Stimulated activated CD8-positive, alpha-beta memory T cell treated with anti-CD3 and anti-CD28 coated beads, Interleukin-2, amount 100 ng/mL, for 1 hour (primary cell): ENCODE results near the gene DDX43.
"Not testable (repeated sequence)": the region's sequence is repeated elsewhere in the genome, so short reads cannot be mapped to it uniquely, and the experiment has no call there.

Experiments
- DNase-seq, 2 donors: peaks; one replicate each; pipeline ENCODE4 v3.0.0-alpha.2; 2020; ENCODE audit warnings: low read depth in 2 of 2

DDX43 gene

DNA sequence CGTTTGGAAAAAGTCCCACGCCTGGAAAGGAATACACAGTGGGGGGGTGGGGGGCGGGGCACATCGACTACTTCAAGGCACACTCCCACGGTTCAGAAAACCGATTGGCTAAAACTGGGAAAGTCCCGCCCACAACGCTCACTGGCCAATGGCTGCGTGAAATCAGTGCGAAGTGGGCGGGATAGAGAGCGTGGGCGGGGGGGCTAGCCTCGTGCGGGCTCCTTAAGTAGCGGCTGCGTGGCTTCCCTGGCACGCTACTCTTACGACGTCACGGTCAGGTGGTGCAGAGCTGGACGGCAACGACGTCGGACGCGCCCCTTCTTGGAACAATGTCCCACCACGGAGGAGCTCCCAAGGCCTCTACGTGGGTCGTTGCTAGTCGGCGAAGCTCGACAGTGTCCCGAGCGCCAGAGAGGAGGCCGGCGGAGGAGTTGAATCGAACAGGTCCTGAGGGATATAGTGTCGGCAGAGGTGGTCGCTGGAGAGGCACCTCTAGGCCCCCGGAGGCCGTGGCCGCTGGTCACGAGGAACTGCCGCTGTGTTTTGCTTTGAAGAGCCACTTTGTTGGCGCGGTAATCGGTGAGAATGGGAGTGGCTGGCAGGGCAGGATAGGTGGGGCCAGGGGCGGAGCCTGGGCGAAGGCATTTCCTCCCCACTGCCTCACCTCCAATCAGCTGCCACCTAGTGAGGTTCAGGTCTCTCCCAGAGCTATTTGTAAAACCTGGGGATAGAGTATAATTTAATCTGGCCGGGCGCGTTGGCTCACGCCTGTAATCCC is at the start of gene DDX43:
Gene DDX43, plus strand, starts transcription at position 252 of the 778 bp plus-strand sequence. Its CDS starts 78 bp downstream, at position 330.
- peak in 1 of 2 donors; percentile 30 for DNase-seq

DNA sequence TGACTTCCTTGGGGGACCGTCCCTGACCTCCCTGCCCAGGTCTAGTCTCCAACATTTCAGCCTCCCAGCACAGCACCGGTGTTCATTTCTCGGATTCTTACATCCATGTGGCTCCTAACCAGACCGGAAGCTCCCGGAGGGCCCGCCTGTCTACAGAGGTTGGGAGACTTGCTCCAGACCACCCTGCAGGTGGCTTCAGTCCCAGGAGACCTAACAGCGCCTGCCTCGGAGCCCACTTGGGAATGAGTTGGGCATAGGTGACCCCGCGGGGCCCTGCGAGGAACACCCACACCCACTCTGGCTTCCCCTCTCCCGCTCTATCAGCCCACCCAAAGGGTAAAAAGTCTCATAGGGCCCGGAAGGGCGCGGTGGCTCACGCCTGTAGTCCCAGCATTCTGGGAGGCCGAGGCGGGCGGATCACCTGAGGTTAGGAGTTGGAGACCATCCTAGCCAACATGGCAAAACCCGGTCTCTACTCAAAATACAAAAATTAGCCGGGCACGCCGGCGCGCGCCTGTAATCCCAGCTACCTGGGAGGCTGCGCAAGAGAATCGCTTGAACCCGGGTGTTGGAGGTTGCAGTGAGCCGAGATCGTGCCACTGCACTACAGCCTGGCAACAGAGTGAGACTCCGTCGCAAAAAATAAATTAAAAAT is 46.0 kb upstream of the DDX43 start:
- DNase-seq, result no peak

- DNase-seq, result no peak
These were observed 45.3 kb upstream of the DDX43 start for GRCh38 chr6:73349311-73349710.

- DNase-seq, result no peak
These were observed 40.7 kb upstream of the DDX43 start, which contains the start of gene DPPA5 for GRCh38 chr6:73353636-73354593. TSS of gene DPPA5 (minus strand) at chr6:73354276. CDS start at chr6:73354225, 51 bp downstream.

- no peak for DNase-seq
These were observed 32.3 kb upstream of the DDX43 start, which contains the start of gene KHDC3L for GRCh38 chr6:73362358-73362757. TSS of gene KHDC3L (plus strand) at chr6:73362658. CDS start at chr6:73362730, 72 bp downstream.

- no peak for DNase-seq
These were observed 31.6 kb upstream of the DDX43 start for GRCh38 chr6:73362869-73363536.

GRCh38 chr6:73363537-73363875 is 31.1 kb upstream of the DDX43 start:
- DNase-seq, result no peak

- no peak for DNase-seq
These were observed 30.5 kb upstream of the DDX43 start for GRCh38 chr6:73364121-73364520.

- no peak for DNase-seq
These were observed 30.1 kb upstream of the DDX43 start for GRCh38 chr6:73364549-73364948.

- DNase-seq, result no peak
These were observed 26.8 kb upstream of the DDX43 start for GRCh38 chr6:73367761-73368355.

DNA sequence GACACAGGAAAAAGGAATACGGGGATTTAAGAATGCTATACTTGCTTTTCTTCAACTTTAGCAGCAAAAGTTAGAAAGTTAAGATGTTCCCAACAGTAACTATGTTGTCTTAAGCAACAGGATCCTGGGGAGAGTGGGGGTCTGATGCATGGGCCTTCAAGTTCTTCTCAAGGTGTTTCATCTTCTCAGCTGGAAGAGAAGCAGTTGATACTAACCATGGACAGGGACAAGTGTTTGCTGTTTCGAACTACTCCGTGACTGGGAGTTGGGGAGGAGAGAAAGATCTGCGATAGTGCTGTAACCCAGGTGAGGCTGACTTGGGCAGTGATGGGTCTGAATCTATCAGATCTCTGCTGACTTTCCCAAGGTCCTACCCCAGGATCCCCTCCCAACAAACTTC is 26.0 kb upstream of the DDX43 start:
- no peak for DNase-seq

GRCh38 chr6:73369157-73369556 is 25.5 kb upstream of the DDX43 start:
- DNase-seq, result no peak

GRCh38 chr6:73369563-73369962 is 25.1 kb upstream of the DDX43 start, which contains the start of gene OOEP:
TSS of gene OOEP (minus strand) at chr6:73369897. CDS start at chr6:73369792, 105 bp downstream.
- no peak for DNase-seq

DNA sequence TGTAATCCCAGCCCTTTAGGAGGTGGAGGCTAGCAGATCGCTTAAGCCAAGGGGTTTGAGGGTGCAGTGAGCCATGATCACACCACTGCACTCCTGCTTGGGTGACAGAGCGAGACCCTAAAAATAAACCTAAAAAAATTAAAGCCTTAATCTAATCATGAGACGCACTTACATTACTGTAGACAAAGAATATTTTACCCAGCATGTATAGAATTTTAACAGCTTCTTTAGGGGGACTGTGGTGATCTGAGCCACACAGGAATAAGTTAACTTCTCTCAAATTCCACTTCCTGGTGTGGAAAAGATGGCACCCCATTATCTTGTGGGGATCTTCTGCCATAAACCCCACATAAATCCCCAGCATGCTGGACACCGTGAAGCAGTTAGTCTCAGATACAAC is 22.6 kb upstream of the DDX43 start:
- no peak for DNase-seq

DNA sequence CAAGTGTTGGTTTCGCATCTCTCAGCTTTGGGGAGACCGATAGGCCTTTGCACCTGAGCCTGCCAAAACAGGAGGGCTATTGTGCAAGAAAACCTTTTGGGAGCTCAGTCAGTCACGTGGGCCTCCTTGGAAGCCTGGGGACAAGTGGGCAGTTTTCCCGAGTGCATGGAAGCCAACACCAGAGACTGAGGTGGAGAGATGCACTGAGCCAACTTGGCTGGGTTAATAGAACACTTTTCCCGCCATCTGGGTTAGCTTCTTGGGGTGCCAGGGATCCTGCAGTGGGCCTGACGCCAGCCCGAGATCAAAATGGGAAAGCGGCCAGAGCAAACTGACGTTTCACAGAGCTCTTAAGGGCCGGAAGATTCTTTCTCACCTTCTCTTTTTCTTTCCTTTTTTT is 22.1 kb upstream of the DDX43 start:
- no peak for DNase-seq

DNA sequence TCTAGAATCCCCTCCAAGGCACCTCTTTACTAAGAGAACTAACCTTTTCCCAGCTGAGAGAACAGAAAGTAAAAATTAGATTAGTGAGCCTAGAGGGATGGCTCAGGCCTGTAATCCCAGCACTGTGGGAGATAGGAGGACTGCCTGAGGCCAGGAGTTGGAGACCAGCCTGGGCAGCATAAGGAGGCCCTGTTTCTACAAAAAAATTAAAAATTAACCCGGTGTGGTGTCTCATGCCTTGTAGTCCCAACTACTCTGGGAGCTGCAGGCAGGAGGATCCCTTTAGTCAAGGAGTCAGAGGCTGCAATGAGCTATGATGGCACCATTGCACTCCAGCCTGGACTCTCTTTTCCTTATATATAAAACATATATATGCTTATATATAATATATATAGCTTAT is 19.4 kb upstream of the DDX43 start:
- no peak for DNase-seq

GRCh38 chr6:73377225-73377624 is 17.4 kb upstream of the DDX43 start:
- DNase-seq, result no peak

DNA sequence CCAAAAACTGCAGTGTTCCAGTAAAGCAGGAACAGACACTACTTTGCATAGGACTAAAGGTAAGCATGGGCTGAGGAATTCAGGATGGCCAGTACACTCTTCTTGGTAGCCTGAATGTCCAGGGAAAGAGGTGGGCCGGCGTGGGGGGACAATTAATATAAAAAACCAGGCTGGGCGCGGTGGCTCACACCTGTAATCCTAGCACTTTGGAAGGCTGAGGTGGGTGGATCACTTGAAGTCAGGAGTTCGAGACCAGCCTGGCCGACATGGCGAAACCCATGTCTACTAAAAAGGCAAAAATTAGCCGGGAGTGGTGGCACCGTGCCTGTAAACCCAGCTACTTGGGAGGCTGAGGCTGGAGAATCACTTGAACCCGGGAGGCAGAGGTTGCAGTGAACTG is 13.1 kb upstream of the DDX43 start:
- DNase-seq, result not testable (repeated sequence)

DNA sequence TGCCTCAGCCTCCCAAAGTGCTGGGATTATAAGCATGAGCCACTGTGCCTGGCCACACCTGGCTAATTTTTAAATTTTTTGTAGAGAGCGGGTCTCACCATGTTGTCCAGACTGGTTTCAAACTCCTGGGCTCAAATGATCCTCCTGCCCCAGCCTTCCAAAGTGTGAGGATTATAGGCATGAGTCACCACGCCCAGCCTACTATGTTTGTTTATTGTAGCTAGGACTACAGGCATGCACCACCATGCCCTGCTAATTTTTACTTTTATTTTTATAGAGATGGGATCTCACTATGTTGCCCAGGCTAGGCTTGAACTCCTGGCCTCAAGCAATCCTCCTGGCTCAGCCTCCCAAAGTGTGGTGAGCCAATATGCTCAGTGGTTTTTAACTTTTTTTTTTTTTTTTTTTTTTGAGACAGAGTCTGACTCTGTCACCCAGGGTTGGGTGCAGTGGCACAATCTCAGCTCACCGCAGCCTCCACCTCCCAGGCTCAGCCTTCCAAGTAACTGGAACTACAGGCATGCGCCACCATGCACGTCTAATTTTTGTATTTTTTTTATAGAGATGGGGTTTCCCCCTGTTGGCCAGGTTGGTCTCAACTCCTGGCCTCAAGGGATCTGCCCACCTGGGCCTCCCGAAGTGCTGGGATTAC is 12.0 kb upstream of the DDX43 start:
- DNase-seq, result no peak

- no peak for DNase-seq
These were observed 6.2 kb upstream of the DDX43 start for GRCh38 chr6:73388433-73388799.
